Measurements from ENCODE around the gene CAPN12. TPM values are rescaled to one million over a fixed set of nuclear protein-coding genes. Genes with fewer than 3 reads are reported as not detected.

The CAPN12 gene
- total RNA-seq, 1 donor from 2014 or later: 0.22 TPM

- Histone ChIP-seq H3K27ac (replicated peaks) (peak overlapping the region; percentile 91), H3K4me1 (peaks cover 100% of the 10 kb centered on the region), H3K4me3 (peak overlapping the region; percentile 24), H3K9me3 (replicated peaks) (no peaks in the 10 kb centered on the region), H3K36me3 (peaks cover 5% of the 10 kb centered on the region), H3K27me3 (ENCODE audit: low read depth) (no peaks in the 10 kb centered on the region)
- intact Hi-C loops (cut with micrococcal nuclease): no loop called here
- DNase-seq: no peak
- TF ChIP-seq CTCF (IDR thresholded peaks at IDR 0.05; ENCODE audit: borderline replicate concordance): no peak
Measured at GRCh38 chr19:38686530-38686888, 57.8 kb downstream of the CAPN12 start.

GRCh38 chr19:38685666-38686529, 58.4 kb downstream of the CAPN12 start:
- H3K9me3 ChIP-seq (replicated peaks): no peaks in the 10 kb centered on the region
- peak overlapping the region; percentile 24 for H3K4me3 ChIP-seq
- no peak for DNase-seq
- intact Hi-C loops (cut with micrococcal nuclease): no loop called here
- TF ChIP-seq CTCF (IDR thresholded peaks at IDR 0.05; ENCODE audit: borderline replicate concordance): peak; percentile 59
- peaks cover 5% of the 10 kb centered on the region for H3K36me3 ChIP-seq
- peak overlapping the region; percentile 91 for H3K27ac ChIP-seq (replicated peaks)
- H3K27me3 ChIP-seq (ENCODE audit: low read depth): no peaks in the 10 kb centered on the region
- peaks cover 100% of the 10 kb centered on the region for H3K4me1 ChIP-seq

GRCh38 chr19:38684862-38685665, 59.2 kb downstream of the CAPN12 start:
- Histone ChIP-seq H3K27ac (replicated peaks) (peak overlapping the region; percentile 91), H3K4me3 (peak overlapping the region; percentile 24), H3K36me3 (peaks cover under 1% of the 10 kb centered on the region), H3K27me3 (ENCODE audit: low read depth) (no peaks in the 10 kb centered on the region), H3K9me3 (replicated peaks) (no peaks in the 10 kb centered on the region), H3K4me1 (peaks cover 100% of the 10 kb centered on the region)
- no peak for DNase-seq
- TF ChIP-seq CTCF (IDR thresholded peaks at IDR 0.05; ENCODE audit: borderline replicate concordance): no peak
- intact Hi-C loops (cut with micrococcal nuclease): no loop called here

- DNase-seq: peak; percentile 52
- H3K4me1 ChIP-seq: peaks cover 100% of the 10 kb centered on the region
- no peak overlapping the region for H3K4me3 ChIP-seq
- H3K27ac ChIP-seq (replicated peaks): peak overlapping the region; percentile 91
- H3K9me3 ChIP-seq (replicated peaks): no peaks in the 10 kb centered on the region
- H3K36me3 ChIP-seq: no peaks in the 10 kb centered on the region
- no peak for TF ChIP-seq CTCF (IDR thresholded peaks at IDR 0.05; ENCODE audit: borderline replicate concordance)
- H3K27me3 ChIP-seq (ENCODE audit: low read depth): no peaks in the 10 kb centered on the region
- intact Hi-C loops (cut with micrococcal nuclease): no loop called here
Measured at GRCh38 chr19:38684078-38684861, 60.0 kb downstream of the CAPN12 start.

GRCh38 chr19:38683393-38684077, 60.7 kb downstream of the CAPN12 start:
- H3K4me1 ChIP-seq: peaks cover 100% of the 10 kb centered on the region
- H3K9me3 ChIP-seq (replicated peaks): no peaks in the 10 kb centered on the region
- no peaks in the 10 kb centered on the region for H3K27me3 ChIP-seq (ENCODE audit: low read depth)
- H3K27ac ChIP-seq (replicated peaks): peak overlapping the region; percentile 91
- H3K36me3 ChIP-seq: no peaks in the 10 kb centered on the region
- intact Hi-C loops (cut with micrococcal nuclease): no loop called here
- DNase-seq: no peak
- H3K4me3 ChIP-seq: no peak overlapping the region
- TF ChIP-seq CTCF (IDR thresholded peaks at IDR 0.05; ENCODE audit: borderline replicate concordance): no peak

All from left ventricle myocardium inferior (tissue), 1 donor.